GM19035 (cell line): ENCODE data around the gene NUDT13.
A peak's percentile ranks its signal among the peaks of the same experiment; 100 is the strongest.
"Not testable (repeated sequence)": the region's sequence is repeated elsewhere in the genome, so short reads cannot be mapped to it uniquely, and the experiment has no call there.

ENCODE experiments used
- ATAC-seq: cut with Tn5 transposase; IDR thresholded peaks from one replicate; pipeline ENCODE4 v1.9.1; 2021; ENCODE audit not compliant: unreplicated experiment

Gene NUDT13

DNA sequence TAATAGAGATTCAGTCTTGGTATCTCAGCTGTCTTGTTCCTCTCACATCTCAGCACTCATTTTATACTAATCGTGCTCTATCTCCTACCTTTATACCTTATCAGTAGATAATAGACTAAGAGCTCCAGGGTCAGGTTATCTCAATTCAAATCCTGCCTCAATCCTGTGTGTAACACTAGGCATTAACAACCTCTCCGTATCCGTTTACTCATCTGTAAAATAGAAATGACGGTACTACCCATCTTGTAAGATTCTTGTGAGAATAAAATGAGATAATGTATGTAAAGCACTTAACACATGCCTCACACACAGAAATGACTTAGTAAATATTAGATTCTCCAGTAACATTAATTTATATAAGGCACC, 13.0 kb upstream of the NUDT13 start:
- no peak for ATAC-seq

DNA sequence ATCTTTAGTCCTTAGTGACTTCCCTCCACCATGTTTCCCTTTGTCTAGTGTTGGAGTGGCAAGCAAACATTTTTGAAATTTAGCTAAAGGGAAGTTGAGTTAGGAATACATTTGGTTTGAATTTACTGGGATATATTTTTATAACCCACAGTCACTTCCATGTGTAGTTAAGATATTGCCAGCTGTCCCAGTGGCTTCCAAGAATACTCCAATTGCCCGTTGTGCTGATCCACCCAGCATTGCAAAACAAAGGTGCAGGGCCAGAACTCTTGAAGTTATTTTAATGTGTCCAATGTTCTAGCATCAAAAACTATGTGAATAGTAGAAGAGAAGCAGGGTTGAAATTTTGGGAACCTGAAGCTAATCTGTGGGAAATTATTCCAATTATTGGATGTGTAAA, 11.1 kb upstream of the NUDT13 start:
- ATAC-seq, result no peak

DNA sequence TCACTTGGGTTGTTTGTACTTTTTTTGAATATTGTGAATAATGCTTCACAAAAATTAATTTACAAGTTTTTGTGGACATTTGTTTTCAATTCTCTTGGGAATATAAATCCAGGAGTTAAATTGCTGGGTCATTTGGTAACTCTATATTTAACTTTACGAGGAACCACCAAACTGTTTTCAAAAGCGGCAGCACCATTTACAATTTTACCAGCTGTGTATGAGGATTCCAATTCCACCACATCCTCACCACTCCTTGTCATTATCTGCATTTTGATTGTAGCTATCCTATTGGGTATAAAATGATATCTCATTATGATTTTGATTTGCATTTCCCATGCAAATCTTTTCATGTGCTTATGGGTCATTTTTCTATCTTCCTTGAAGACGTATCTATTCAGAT, 4.0 kb upstream of the NUDT13 start:
- ATAC-seq, result no peak

GRCh38 chr10:73109248-73109652, 1.0 kb upstream of the NUDT13 start:
- not testable (repeated sequence) for ATAC-seq

DNA sequence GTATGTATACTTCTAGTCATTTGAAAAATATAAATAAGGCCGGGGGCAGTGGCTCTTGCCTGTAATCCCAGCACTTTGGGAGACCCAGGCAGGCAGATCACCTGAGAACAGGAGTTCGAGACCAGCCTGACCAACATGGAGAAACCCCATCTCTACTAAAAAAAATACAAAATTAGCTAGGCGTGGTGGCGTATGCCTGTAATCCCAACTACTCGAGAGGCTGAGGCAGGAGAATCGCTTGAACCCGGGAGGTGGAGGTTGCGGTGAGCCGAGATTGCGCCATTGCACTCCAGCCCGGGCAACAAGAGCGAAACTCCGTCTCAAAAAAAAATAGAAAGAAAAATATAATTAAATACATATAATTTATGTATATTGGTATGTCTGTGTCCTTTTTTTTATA, 1.8 kb downstream of the NUDT13 start:
- ATAC-seq, result not testable (repeated sequence)

DNA sequence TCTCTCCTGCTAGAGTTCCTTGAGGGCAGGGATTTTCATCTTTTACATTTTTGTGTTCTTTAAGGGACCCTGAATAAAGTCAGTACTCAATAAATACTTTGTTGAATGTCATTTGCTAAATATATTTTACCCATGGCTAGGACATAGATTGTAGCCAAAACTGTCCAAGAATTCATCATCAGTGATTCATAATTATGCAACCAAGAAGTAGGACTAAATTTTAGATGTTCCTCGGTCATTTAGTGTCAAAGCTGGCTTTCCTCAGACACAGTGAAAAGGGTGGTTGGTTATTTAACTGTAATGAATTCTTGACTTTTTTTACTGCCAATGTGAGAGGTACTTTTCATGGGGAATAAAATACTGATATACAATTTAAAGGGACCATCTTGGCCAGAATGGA, 3.3 kb downstream of the NUDT13 start:
- ATAC-seq, result no peak

- no peak for ATAC-seq
These were observed 5.8 kb downstream of the NUDT13 start for GRCh38 chr10:73116017-73116416.

DNA sequence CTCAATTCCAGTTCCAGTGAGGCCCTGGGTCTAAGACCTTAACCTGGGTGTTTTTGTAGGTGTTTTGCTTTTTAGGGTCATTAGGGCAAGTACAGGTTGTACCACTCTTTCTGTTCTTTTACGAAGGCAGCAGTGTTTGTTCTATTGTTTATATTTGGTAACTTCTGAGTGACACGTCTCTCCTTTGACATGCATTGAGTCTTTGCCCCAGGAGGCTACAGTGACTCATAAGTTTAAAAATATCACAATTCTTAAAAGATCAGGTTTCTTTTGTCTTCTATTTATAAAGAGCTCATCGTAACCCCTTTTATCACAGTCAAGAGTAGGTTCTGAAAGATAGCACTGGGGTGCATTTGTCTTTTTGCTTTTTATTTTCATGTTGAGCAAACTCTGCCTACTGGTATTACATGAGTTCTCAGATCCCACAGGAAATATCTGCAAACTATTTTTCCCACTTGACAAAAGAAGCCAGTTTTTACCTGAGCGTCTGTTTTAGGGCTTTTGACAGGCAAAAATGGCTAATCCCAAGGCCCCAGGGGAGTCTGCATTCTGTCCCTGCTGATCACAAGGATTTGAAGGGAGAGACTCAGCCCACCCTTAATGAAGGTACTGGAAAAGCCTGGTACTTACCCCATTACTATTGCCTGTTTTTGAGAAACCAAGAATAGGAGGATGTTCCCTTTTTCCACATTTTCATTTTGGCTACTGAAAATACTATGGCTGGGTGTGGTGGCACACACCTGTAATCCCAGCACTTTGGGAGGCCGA, 7.9 kb downstream of the NUDT13 start:
- ATAC-seq, result peak; percentile 82

- ATAC-seq, result no peak
These were observed 9.2 kb downstream of the NUDT13 start for GRCh38 chr10:73119457-73119856.

- no peak for ATAC-seq
These were observed 9.7 kb downstream of the NUDT13 start for GRCh38 chr10:73119952-73120351.

DNA sequence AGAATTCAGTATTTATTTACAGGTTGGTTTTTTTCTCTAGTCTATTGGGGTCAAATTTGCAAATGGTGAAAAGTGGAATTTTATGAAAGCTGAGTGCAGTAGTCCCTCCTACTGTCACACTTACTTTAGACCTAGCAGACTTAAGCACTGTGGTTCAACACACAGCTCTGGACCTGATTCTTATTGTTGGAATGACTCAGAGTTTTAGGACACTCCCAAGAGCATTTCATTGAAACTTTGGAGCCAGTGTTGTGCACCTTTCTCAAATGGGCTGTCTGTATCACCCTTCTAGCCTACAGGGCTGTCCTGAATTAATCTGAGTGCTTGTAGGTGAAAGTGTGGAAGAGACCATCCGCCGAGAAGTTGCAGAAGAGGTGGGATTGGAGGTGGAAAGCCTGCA, 16.1 kb downstream of the NUDT13 start:
- ATAC-seq, result no peak

- ATAC-seq, result no peak
These were observed 21.0 kb downstream of the NUDT13 start for GRCh38 chr10:73131301-73131700.

- no peak for ATAC-seq
These were observed 21.8 kb downstream of the NUDT13 start for GRCh38 chr10:73131913-73132686.

- no peak for ATAC-seq
These were observed 24.5 kb downstream of the NUDT13 start for GRCh38 chr10:73134727-73135126.

DNA sequence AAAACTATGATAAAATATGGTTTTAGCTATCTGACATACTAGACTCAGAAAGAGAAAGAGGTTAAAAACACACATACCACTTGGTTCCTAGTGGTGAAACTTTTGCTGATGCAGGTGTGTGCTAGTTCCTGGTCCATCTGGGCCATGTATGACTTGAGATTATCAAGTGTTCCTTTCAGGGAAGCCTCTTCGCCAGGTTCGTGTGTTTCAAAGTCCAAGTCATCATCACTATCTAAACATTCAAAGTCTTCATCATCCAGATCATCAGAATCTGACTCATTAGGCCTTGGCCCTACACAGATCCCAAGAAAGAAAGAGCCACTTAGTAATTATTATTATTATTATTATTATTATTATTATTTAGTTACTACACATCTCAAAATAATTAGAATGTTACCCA, 26.4 kb downstream of the NUDT13 start:
- no peak for ATAC-seq

DNA sequence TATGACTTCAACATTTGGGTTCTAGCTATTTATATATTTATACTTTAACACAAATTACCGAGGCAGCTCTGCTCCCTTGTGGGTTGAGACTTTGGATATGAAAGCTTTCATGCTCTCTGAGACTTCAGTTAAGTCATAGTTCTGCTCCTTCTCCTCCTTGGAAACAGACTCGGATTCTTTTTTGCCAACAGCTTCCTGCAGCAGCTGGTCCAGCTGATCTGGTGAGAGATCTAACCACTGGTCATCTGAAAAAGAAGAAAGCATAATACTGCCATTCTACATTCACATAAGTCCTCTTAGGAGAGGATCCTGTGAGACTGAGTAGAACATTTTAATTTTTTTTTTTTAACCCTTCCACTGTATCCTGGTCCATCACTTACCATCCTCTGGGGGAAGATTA, 29.0 kb downstream of the NUDT13 start:
- ATAC-seq, result no peak

- no peak for ATAC-seq
These were observed 31.3 kb downstream of the NUDT13 start for GRCh38 chr10:73141603-73142002.

GRCh38 chr10:73150633-73151413, 40.6 kb downstream of the NUDT13 start:
- ATAC-seq, result not testable (repeated sequence)

GRCh38 chr10:73152009-73152408, 41.8 kb downstream of the NUDT13 start:
- no peak for ATAC-seq

GRCh38 chr10:73156054-73156453, 45.8 kb downstream of the NUDT13 start:
- ATAC-seq, result no peak

- no peak for ATAC-seq
These were observed 48.9 kb downstream of the NUDT13 start for GRCh38 chr10:73159038-73159648.
